SK-N-SH (cell line): ENCODE results near the gene ENOX1. TPM values are rescaled to one million over a fixed set of nuclear protein-coding genes. Genes with fewer than 3 reads are reported as not detected.

Experiments
- CTCF ChIA-PET: fragments of 300-600, 350-600 bp; formaldehyde crosslinking; extraction: SDS; loops from one replicate; lab custom pipeline; 2021; lab: Yijun Ruan, JAX
- POLR2A ChIA-PET: fragments of 350-600 bp; sonication (Branson Sonifier 250); formaldehyde crosslinking; extraction: SDS; loops from one replicate; lab custom pipeline; 2020; ENCODE audit warnings: antibody characterized with exemption, inconsistent platforms; lab: Yijun Ruan, JAX
- DNase-seq: peaks from one replicate; pipeline ENCODE4 v3.0.0; 2012
- H2AFZ ChIP-seq: fragments of 200-600 bp; sonication (generic); 2 replicates; pipeline ENCODE4 v1.8.1; 2016; ENCODE audit warnings: antibody characterized with exemption, mild to moderate bottlenecking, low read depth
- H3F3A ChIP-seq: fragments of 200-600 bp; sonication (generic); replicated peaks from 2 replicates; pipeline ENCODE3; 2016; ENCODE audit warnings: antibody characterized with exemption, mild to moderate bottlenecking; ENCODE audit not compliant: insufficient read depth
- H3K27ac ChIP-seq, 2 experiments: fragments of 200-500 bp in 1 of 2; fragments of 200-600 bp in 1 of 2; sonication (Bioruptor generic) in 1 of 2; sonication (generic), shearing (Covaris generic) in 1 of 2; 2 replicates each; pipeline versions ENCODE4 v1.5.1 to v1.6.1; 2014 to 2016; ENCODE audit warnings: low read depth in 2 of 2, inconsistent platforms in 1 of 2, low read length in 1 of 2, mild to moderate bottlenecking in 1 of 2, mixed read lengths in 1 of 2
- H3K27me3 ChIP-seq: fragments of 200-600 bp; sonication (generic), shearing (Covaris generic); 2 replicates; pipeline ENCODE4 v1.6.1; 2016; ENCODE audit warnings: mixed run types; ENCODE audit not compliant: insufficient read depth
- H3K36me3 ChIP-seq, 2 experiments: fragments of 200-500 bp in 1 of 2; fragments of 200-600 bp in 1 of 2; sonication (Bioruptor generic) in 1 of 2; sonication (generic) in 1 of 2; replicated peaks in 1 of 2; 2 replicates each; pipeline versions ENCODE3 to v1.5.1; 2014 to 2016; ENCODE audit warnings: low read length in 1 of 2, mild to moderate bottlenecking in 1 of 2; ENCODE audit not compliant: insufficient read depth in 2 of 2, control insufficient read depth in 1 of 2
- H3K4me1 ChIP-seq, 2 experiments: fragments of 200-500 bp in 1 of 2; fragments of 200-600 bp in 1 of 2; sonication (Bioruptor generic) in 1 of 2; sonication (generic), shearing (Covaris generic) in 1 of 2; 2 replicates each; pipeline versions ENCODE4 v1.5.1 to v1.6.1; 2014 to 2016; ENCODE audit warnings: low read depth in 1 of 2, low read length in 1 of 2, mixed run types in 1 of 2; ENCODE audit not compliant: insufficient read depth in 2 of 2, control insufficient read depth in 1 of 2
- H3K4me2 ChIP-seq: fragments of 200-600 bp; sonication (generic), shearing (Covaris generic); 2 replicates; pipeline ENCODE4 v1.6.1; 2017; ENCODE audit warnings: mixed run types
- H3K4me3 ChIP-seq, 2 experiments: fragments of 200-500 bp in 1 of 2; fragments of 200-600 bp in 1 of 2; sonication (Bioruptor generic) in 1 of 2; sonication (generic), shearing (Covaris generic) in 1 of 2; 2 replicates each; pipeline versions ENCODE4 v1.5.1 to v1.8.1; 2014 to 2016; ENCODE audit warnings: low read depth in 2 of 2, inconsistent platforms in 1 of 2, low read length in 1 of 2, mild to moderate bottlenecking in 1 of 2, mixed read lengths in 1 of 2, moderate library complexity in 1 of 2
- H3K79me2 ChIP-seq: fragments of 200-600 bp; sonication (generic); 2 replicates; pipeline ENCODE4 v1.8.1; 2017; ENCODE audit warnings: mild to moderate bottlenecking; ENCODE audit not compliant: insufficient read depth
- H3K9ac ChIP-seq: fragments of 200-600 bp; sonication (generic); 2 replicates; pipeline ENCODE4 v1.6.1; 2017; ENCODE audit warnings: mixed run types
- H3K9me2 ChIP-seq: fragments of 200-600 bp; sonication (generic); 2 replicates; pipeline ENCODE4 v1.6.1; 2017; ENCODE audit warnings: mixed run types
- H3K9me3 ChIP-seq: fragments of 200-600 bp; sonication (generic); 2 replicates; pipeline ENCODE4 v1.6.1; 2017; ENCODE audit warnings: mixed run types, mild to moderate bottlenecking, moderate library complexity
- H4K20me1 ChIP-seq: fragments of 200-600 bp; sonication (generic); 2 replicates; pipeline ENCODE4 v1.6.1; 2017; ENCODE audit warnings: mild to moderate bottlenecking, mixed run types; ENCODE audit not compliant: insufficient read depth
- FOSL2 ChIP-seq: IDR thresholded peaks from 2 replicates; pipeline ENCODE4 v1.4.0; 2012; ENCODE audit warnings: low read depth, mild to moderate bottlenecking, moderate library complexity, borderline replicate concordance
- GABPA ChIP-seq: IDR thresholded peaks from 2 replicates; pipeline ENCODE4 v1.4.0; 2012; ENCODE audit warnings: low read depth, mild to moderate bottlenecking
- IRF3 ChIP-seq: fragments of 150-350 bp; IDR thresholded peaks from 2 replicates; pipeline ENCODE4 v1.6.1; 2016; ENCODE audit warnings: mild to moderate bottlenecking, low read depth, low read length
- JUND ChIP-seq: IDR thresholded peaks from 2 replicates; pipeline ENCODE4 v1.4.0; 2012
- MEF2A ChIP-seq: IDR thresholded peaks from 2 replicates; pipeline ENCODE4 v1.4.0; 2012; ENCODE audit warnings: low read depth, borderline replicate concordance
- NFIC ChIP-seq: IDR thresholded peaks from 2 replicates; pipeline ENCODE4 v1.4.0; 2012; ENCODE audit warnings: borderline replicate concordance
- NRF1 ChIP-seq: IDR thresholded peaks from 2 replicates; pipeline ENCODE4 v1.6.1; 2012; ENCODE audit warnings: low read depth, mild to moderate bottlenecking, low read length
- RCOR1 ChIP-seq: fragments of 150-350 bp; IDR thresholded peaks from 2 replicates; pipeline ENCODE4 v1.6.1; 2017; ENCODE audit warnings: antibody characterized with exemption, low read length
- RXRA ChIP-seq: IDR thresholded peaks from 2 replicates; pipeline ENCODE4 v1.4.0; 2012; ENCODE audit warnings: low read depth, mild to moderate bottlenecking, borderline replicate concordance
- SIN3A ChIP-seq: IDR thresholded peaks from 2 replicates; pipeline ENCODE4 v1.6.1; 2012; ENCODE audit warnings: low read depth, mild to moderate bottlenecking, low read length, moderate library complexity, borderline replicate concordance
- SMC3 ChIP-seq: IDR thresholded peaks from 2 replicates; pipeline ENCODE4 v1.6.1; 2012; ENCODE audit warnings: low read depth, low read length, improper control_type of control experiment
- TCF12 ChIP-seq: IDR thresholded peaks from 2 replicates; pipeline ENCODE4 v1.4.0; 2012
- TEAD4 ChIP-seq: IDR thresholded peaks from 2 replicates; pipeline ENCODE4 v1.4.0; 2012; ENCODE audit warnings: mild to moderate bottlenecking, borderline replicate concordance; ENCODE audit not compliant: insufficient read depth
- USF2 ChIP-seq: fragments of 150-350 bp; IDR thresholded peaks from 2 replicates; pipeline ENCODE4 v1.6.1; 2017; ENCODE audit warnings: antibody characterized with exemption, low read length, low read depth, borderline replicate concordance
- WGBS: methylation state at CpG from one replicate; pipeline ENCODE4 v1.1.6; 2017; ENCODE audit warnings: low lambda C conversion rate; 5-methylcytosine and 5-hydroxymethylcytosine counted together
- polyA plus RNA-seq, 3 experiments: library from polyadenylated mRNA; depleted of rRNA; stranded (reverse); fragments of >200 nt; gene quantifications; 2 replicates each; pipeline ENCODE4 v1.2.3, GENCODE V29; 2012

ENOX1 gene
- polyA plus RNA-seq, 1 of the 3 experiments (the other 2 are of a cell fraction): 5.8 TPM

- Histone ChIP-seq H3K9ac (no peak overlapping the region), H3K79me2 (no peaks in the 10 kb centered on the region), H3K9me3 (no peaks in the 10 kb centered on the region), H2AFZ (no peak overlapping the region), H4K20me1 (no peaks in the 10 kb centered on the region), H3K4me1 (peaks cover 3 to 8% of the 10 kb centered on the region in 2 experiments; a peak in 3 of 4 replicates), H3K4me3 (no peak overlapping the region), H3K36me3 (no peaks in the 10 kb centered on the region), H3K27me3 (no peaks in the 10 kb centered on the region), H3K27ac (peak overlapping the region in 1 of 2 experiments; percentile 12; a peak in 1 of 4 replicates), H3K9me2 (no peaks in the 10 kb centered on the region), H3F3A (no peaks in the 10 kb centered on the region), H3K4me2 (0 out of 2 replicates have a peak overlapping the region, but pooled peaks have one; percentile 1)
- ChIA-PET POLR2A (no interaction called here), CTCF (no interaction called here)
- no peak for TF ChIP-seq MEF2A
- TF ChIP-seq TCF12: peak; percentile 45; the same call in 1 of the 2 replicates
- TF ChIP-seq NFIC: peak; percentile 49; the same call in 1 of the 2 replicates
- peak; percentile 11; the same call in 1 of the 2 replicates for TF ChIP-seq FOSL2
- WGBS: 65% methylated on average over 3 of the region's 3 CpGs
- DNase-seq: no peak
Measured at GRCh38 chr13:43730642-43731041, 56.1 kb downstream of the ENOX1 start.

- TF ChIP-seq GABPA (no peak), SMC3 (no peak), FOSL2 (no peak), RXRA (no peak), TEAD4 (no peak), IRF3 (no peak), USF2 (no peak), SIN3A (no peak), RCOR1 (no peak), JUND (no peak), NRF1 (no peak)
- POLR2A ChIA-PET: no interaction called here
Measured at GRCh38 chr13:43728421-43728820, 58.4 kb downstream of the ENOX1 start.

More at GRCh38 chr13:43728421-43728820, 58.4 kb downstream of the ENOX1 start:
- Histone ChIP-seq H3F3A (no peaks in the 10 kb centered on the region), H2AFZ (no peak overlapping the region), H3K36me3 (no peaks in the 10 kb centered on the region), H3K9ac (no peak overlapping the region), H4K20me1 (no peaks in the 10 kb centered on the region), H3K27me3 (no peaks in the 10 kb centered on the region), H3K79me2 (no peaks in the 10 kb centered on the region), H3K9me2 (no peaks in the 10 kb centered on the region), H3K27ac (no peak overlapping the region), H3K4me2 (no peak overlapping the region), H3K4me1 (peaks cover 3 to 8% of the 10 kb centered on the region in 2 experiments; a peak in 3 of 4 replicates), H3K4me3 (no peak overlapping the region), H3K9me3 (no peaks in the 10 kb centered on the region)
- no peak for DNase-seq
- 91% methylated on average over 1 of the region's 1 CpG for WGBS
- CTCF ChIA-PET: no interaction called here
